ENCODE measurements around the gene SYNPO2.

The SYNPO2 gene

DNA sequence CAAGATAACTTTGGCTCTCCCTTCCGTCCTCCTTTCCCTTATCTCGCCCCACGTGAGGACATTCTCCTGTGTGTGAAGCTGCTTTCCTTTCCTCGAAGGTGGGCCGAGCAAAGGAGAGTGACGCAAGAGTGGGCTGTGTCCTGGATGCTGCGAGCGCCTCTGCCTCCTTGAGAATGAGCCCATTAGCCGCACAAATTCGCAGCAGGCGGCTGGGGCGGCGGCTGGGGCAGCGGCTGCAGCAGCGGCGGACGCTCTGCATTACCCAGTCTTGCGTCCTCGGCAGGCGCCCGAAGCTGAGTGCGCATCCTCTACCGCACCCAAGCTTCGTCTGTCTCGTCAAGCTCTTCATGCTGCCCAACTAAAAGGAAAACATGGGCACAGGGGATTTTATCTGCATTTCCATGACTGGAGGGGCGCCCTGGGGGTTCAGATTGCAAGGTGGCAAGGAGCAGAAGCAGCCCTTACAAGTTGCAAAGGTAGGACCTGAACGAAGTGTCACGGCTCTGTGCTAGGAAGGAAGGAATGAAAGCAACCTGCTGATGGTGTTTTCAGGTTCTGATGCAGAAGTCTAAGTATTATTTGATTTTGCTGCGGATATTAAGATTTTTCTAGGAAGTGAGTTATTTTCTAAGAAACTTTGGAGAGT, at the start of gene SYNPO2:
Gene SYNPO2 (plus strand): TSS at position 189 of the 646 bp plus-strand sequence. CDS start 183 bp downstream, at position 372.
- H3K9me3 Mint-ChIP-seq, result no peaks in the 10 kb centered on the region
- H3K4me3 Mint-ChIP-seq, result peak within 1 kb of the TSS; percentile 80
- H3K36me3 Mint-ChIP-seq (ENCODE audit: low read depth), result no peaks in the 10 kb centered on the region
- peaks cover 41% of the 10 kb centered on the region for H3K27me3 Mint-ChIP-seq
- H3K4me1 Mint-ChIP-seq (ENCODE audit: low read depth), result peaks cover 17% of the 10 kb centered on the region
- no peak within 1 kb of the TSS for H3K27ac Mint-ChIP-seq

DNA sequence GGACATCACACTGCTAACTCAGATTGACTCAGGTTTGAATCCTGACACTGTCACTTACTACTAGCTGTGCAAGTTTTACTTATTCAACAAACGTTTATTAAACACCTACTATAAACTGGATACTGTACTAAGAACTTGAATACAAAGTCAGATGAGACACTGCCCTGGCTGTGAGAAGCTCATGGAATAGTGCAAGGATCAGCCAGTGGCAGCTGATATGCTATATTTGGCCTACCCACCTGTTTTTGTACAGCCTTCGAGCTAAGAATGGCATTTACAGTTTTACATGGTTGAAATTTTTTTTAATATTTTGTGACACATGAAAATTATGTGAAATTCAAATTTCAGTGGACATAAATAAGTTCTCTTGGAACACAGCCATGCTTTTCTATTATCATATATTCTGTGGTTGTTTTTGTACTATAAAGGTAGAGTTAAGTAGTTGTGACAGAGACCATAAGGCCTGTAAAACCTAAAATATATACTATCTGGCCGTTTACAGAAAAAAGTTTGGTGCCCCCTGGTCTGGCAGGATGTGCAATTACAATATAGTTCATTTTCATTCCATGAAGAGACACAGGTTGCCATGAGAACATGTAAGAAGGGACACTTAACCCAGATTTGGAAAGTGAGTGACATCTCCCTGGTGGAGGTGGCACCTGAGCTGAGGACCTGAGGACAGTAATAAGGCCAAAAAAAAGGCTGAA, 49.3 kb upstream of the SYNPO2 start:
- no peaks in the 10 kb centered on the region for H3K9me3 Mint-ChIP-seq
- H3K36me3 Mint-ChIP-seq (ENCODE audit: low read depth), result no peaks in the 10 kb centered on the region
- no peak overlapping the region for H3K4me3 Mint-ChIP-seq
- H3K27me3 Mint-ChIP-seq, result no peaks in the 10 kb centered on the region
- no peak overlapping the region for H3K27ac Mint-ChIP-seq
- peaks cover 27% of the 10 kb centered on the region for H3K4me1 Mint-ChIP-seq (ENCODE audit: low read depth)

DNA sequence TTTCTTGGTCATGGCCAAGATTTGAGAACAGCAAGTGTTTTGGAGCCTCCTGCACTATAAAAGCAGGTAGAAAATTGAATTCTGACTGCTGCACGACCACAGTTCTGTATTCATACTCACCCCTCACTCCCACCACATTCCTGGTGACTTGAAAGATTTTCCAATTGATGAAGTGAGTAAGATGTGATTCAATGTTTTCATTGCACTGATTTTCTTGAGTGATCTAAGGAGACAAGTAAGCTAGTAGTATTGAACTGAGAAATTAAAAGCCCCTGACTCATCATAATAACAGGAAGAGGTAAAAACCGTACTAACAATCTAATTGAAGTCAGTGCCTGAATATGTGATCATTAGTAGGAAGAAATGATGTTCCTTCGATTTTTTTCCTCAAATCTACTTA, 46.6 kb upstream of the SYNPO2 start:
- Mint-ChIP-seq H3K4me1 (ENCODE audit: low read depth) (peaks cover 9% of the 10 kb centered on the region), H3K27ac (no peak overlapping the region), H3K27me3 (no peaks in the 10 kb centered on the region)

GRCh38 chr4:118843237-118843636, 45.4 kb upstream of the SYNPO2 start:
- H3K9me3 Mint-ChIP-seq, result no peaks in the 10 kb centered on the region
- peaks cover 3% of the 10 kb centered on the region for H3K27me3 Mint-ChIP-seq
- no peak overlapping the region for H3K27ac Mint-ChIP-seq
- H3K4me3 Mint-ChIP-seq, result no peak overlapping the region
- peaks cover 9% of the 10 kb centered on the region for H3K4me1 Mint-ChIP-seq (ENCODE audit: low read depth)
- no peaks in the 10 kb centered on the region for H3K36me3 Mint-ChIP-seq (ENCODE audit: low read depth)

More for the DNA sequence above, 46.6 kb upstream of the SYNPO2 start:
- no peaks in the 10 kb centered on the region for H3K9me3 Mint-ChIP-seq
- no peaks in the 10 kb centered on the region for H3K36me3 Mint-ChIP-seq (ENCODE audit: low read depth)
- no peak overlapping the region for H3K4me3 Mint-ChIP-seq

DNA sequence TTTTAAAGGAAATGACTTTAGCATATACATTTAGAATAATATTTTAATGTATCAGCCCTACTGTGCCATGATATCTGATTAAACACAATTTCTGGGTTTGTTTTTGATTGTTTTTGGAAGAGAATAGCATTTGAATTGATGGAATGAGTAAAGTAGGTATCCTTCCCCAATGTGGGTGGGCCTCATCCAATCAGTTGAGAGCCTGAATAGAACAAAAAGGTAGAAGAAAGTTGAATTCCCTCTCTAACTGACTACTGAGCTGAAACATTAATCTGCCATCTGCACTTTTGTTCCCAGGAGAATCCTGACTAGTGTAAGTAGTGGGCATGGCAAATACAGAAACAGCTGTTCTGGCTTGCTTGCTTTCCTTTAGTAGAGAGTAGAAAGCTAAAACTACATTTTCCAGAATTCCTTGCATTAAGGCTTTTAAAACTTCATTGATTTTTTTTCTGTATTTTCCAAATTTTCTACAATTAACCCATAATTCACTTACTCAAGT, 43.1 kb upstream of the SYNPO2 start:
- Mint-ChIP-seq H3K27ac (no peak overlapping the region), H3K36me3 (ENCODE audit: low read depth) (no peaks in the 10 kb centered on the region), H3K9me3 (no peaks in the 10 kb centered on the region), H3K27me3 (peaks cover 3% of the 10 kb centered on the region), H3K4me3 (no peak overlapping the region), H3K4me1 (ENCODE audit: low read depth) (peaks cover 17% of the 10 kb centered on the region)

DNA sequence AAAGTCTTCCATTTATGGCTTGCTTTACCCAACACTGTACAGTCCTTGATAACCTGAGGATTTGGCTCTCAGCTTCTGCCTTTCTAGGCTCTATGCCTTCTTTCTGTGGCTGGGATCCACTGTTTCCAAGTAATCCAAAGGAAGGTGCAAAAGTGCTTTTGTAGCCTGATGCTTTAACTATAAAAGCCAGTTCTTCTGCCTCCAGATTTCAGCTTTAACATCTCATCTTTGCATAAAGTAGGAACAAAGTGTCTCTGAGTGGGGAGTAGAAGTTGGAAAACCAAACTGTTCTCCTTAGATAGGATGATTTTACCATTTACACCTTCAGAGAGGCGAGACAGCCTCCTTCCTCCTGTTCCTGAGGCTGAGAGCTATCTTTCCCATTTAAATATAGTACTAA, 41.7 kb upstream of the SYNPO2 start:
- Mint-ChIP-seq H3K4me3 (no peak overlapping the region), H3K4me1 (ENCODE audit: low read depth) (peaks cover 19% of the 10 kb centered on the region), H3K27ac (no peak overlapping the region), H3K9me3 (no peaks in the 10 kb centered on the region), H3K36me3 (ENCODE audit: low read depth) (no peaks in the 10 kb centered on the region), H3K27me3 (peaks cover 3% of the 10 kb centered on the region)

DNA sequence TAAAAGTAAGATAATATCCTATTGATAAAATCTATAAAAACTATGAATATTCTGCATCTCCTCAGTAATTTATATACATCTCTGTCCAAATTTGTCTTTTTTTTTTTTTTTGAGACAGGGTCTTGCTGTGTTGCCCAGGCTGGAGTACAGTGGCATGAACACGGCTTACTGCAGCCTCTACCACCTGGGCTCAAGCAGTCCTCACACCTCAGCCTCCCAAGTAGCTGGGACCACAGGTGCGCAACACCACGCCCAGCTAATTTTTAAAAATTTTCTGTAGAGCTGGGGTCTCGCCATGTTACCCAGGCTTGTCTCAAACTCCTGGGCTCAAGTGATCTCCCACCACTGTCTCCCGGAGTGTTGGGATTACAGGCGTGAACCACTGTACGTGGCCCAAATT, 40.4 kb upstream of the SYNPO2 start:
- Mint-ChIP-seq H3K4me1 (ENCODE audit: low read depth) (peaks cover 14% of the 10 kb centered on the region), H3K4me3 (no peak overlapping the region), H3K27ac (no peak overlapping the region), H3K9me3 (no peaks in the 10 kb centered on the region), H3K27me3 (peaks cover 3% of the 10 kb centered on the region), H3K36me3 (ENCODE audit: low read depth) (no peaks in the 10 kb centered on the region)

GRCh38 chr4:118848901-118849300, 39.8 kb upstream of the SYNPO2 start:
- no peak overlapping the region for H3K4me3 Mint-ChIP-seq
- H3K27me3 Mint-ChIP-seq, result peaks cover 3% of the 10 kb centered on the region
- H3K36me3 Mint-ChIP-seq (ENCODE audit: low read depth), result no peaks in the 10 kb centered on the region
- H3K4me1 Mint-ChIP-seq (ENCODE audit: low read depth), result peaks cover 14% of the 10 kb centered on the region
- H3K27ac Mint-ChIP-seq, result no peak overlapping the region
- no peaks in the 10 kb centered on the region for H3K9me3 Mint-ChIP-seq

GRCh38 chr4:118849867-118850487, 38.7 kb upstream of the SYNPO2 start:
- Mint-ChIP-seq H3K4me3 (peak overlapping the region; percentile 93), H3K27ac (peak overlapping the region; percentile 93), H3K4me1 (ENCODE audit: low read depth) (peaks cover 14% of the 10 kb centered on the region), H3K27me3 (peaks cover 3% of the 10 kb centered on the region), H3K9me3 (no peaks in the 10 kb centered on the region), H3K36me3 (ENCODE audit: low read depth) (no peaks in the 10 kb centered on the region)

- H3K4me1 Mint-ChIP-seq (ENCODE audit: low read depth), result peaks cover 14% of the 10 kb centered on the region
Observed at GRCh38 chr4:118850488-118851173, 38.0 kb upstream of the SYNPO2 start.

GRCh38 chr4:118857760-118858159, 30.9 kb upstream of the SYNPO2 start:
- H3K36me3 Mint-ChIP-seq (ENCODE audit: low read depth), result no peaks in the 10 kb centered on the region
- H3K4me3 Mint-ChIP-seq, result no peak overlapping the region
- no peaks in the 10 kb centered on the region for H3K4me1 Mint-ChIP-seq (ENCODE audit: low read depth)
- H3K27me3 Mint-ChIP-seq, result no peaks in the 10 kb centered on the region
- H3K27ac Mint-ChIP-seq, result no peak overlapping the region
- no peaks in the 10 kb centered on the region for H3K9me3 Mint-ChIP-seq

More at GRCh38 chr4:118850488-118851173, 38.0 kb upstream of the SYNPO2 start:
- Mint-ChIP-seq H3K9me3 (no peaks in the 10 kb centered on the region), H3K27me3 (peaks cover 3% of the 10 kb centered on the region), H3K4me3 (peak overlapping the region; percentile 93), H3K36me3 (ENCODE audit: low read depth) (no peaks in the 10 kb centered on the region), H3K27ac (peak overlapping the region; percentile 93)

GRCh38 chr4:118858779-118859178, 29.9 kb upstream of the SYNPO2 start:
- H3K36me3 Mint-ChIP-seq (ENCODE audit: low read depth), result no peaks in the 10 kb centered on the region
- no peaks in the 10 kb centered on the region for H3K27me3 Mint-ChIP-seq
- H3K27ac Mint-ChIP-seq, result no peak overlapping the region
- H3K9me3 Mint-ChIP-seq, result no peaks in the 10 kb centered on the region
- H3K4me3 Mint-ChIP-seq, result no peak overlapping the region
- no peaks in the 10 kb centered on the region for H3K4me1 Mint-ChIP-seq (ENCODE audit: low read depth)

DNA sequence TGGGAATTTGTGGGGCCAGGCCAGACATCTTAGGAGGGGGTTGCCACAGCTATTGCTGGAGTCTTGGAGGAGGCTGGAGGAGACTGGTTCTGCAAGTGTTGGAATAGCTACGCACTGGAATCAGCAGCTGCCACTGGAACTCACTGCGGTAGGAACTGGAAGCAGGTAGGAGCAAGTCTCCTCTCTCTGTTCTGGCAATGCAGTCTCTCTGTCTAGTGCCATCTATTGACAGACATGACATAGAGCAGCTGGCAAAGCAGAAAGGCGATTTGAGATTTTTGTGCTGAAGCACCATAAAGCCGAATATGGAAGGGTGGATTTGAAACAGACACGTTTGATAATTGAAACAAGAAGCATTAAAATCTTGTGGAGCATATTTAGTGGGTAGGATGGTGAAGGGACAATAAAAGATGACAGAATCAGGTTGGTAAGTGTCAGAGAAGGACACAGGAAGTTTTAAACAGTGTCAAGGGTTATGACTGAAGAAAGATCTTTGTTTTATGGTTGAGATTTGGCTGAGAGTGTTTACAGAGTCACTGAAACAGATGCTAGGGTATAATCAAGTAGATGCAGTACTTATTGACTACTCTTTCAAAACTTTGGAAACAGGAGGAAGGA, 23.5 kb upstream of the SYNPO2 start:
- Mint-ChIP-seq H3K9me3 (no peaks in the 10 kb centered on the region), H3K4me3 (no peak overlapping the region), H3K27me3 (no peaks in the 10 kb centered on the region), H3K36me3 (ENCODE audit: low read depth) (no peaks in the 10 kb centered on the region), H3K4me1 (ENCODE audit: low read depth) (peaks cover 4% of the 10 kb centered on the region), H3K27ac (no peak overlapping the region)

DNA sequence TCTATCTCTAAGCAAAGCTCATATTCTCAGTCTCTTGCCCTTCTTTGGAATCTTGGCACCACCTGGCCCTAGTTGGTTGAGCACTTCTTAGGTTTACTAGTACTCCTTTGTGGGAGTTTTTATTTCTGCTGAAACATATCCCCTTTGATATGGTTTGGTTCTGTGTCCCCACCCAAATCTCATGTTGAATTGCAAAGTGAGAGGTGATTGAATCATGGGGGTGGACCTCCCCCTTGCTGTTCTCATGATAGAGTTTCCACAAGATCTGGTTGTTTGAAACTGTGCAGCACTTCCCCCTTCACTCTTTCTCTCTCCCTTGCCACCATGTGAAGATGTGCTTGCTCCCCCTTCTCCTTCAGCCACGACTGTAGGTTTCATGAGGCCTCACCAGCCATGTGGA, 22.2 kb upstream of the SYNPO2 start:
- H3K36me3 Mint-ChIP-seq (ENCODE audit: low read depth), result no peaks in the 10 kb centered on the region
- no peak overlapping the region for H3K27ac Mint-ChIP-seq
- H3K4me1 Mint-ChIP-seq (ENCODE audit: low read depth), result peaks cover 4% of the 10 kb centered on the region
- no peak overlapping the region for H3K4me3 Mint-ChIP-seq
- H3K27me3 Mint-ChIP-seq, result no peaks in the 10 kb centered on the region
- no peaks in the 10 kb centered on the region for H3K9me3 Mint-ChIP-seq

Measured in stimulated activated naive CD8-positive, alpha-beta T cell treated with anti-CD3 and anti-CD28 coated beads, Interleukin-15, Interleukin-2, amounts not matched to agents 100 ng/mL and 50 ng/mL, for 24 hours (primary cell).